Measurements from ENCODE around the gene RBM24. TPM values are rescaled to one million over a fixed set of nuclear protein-coding genes. Genes with fewer than 3 reads are reported as not detected.

RBM24 gene
- total RNA-seq, 1 donor from 2014 or later: 27.6 TPM

DNA sequence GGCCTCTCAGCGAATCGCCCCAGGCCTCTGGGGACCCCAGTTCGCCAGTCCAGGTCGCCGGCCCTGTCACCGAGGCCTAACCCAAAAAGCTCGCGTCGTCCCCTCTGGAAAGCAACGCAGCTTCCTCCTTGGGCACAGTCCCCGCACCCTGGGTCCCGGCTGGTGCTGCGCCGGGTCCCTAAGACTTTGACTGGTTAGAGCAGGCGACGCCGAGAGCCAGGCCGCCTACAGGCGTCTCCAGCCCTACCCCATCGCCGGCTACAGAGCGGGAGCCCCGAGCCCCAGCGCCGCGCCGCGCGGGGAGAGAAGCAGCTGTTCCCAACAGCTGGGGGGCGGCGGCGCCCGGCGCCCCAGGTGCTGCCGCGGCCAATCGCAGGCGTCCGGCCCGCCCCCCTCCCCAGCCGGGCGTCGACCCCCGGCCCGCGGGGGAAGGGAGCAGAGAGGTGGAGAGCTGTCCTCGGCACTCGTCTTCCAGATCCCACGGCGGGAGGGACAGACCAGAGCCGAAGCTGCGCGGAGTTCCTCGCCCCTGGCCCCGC is 540 bp upstream of the RBM24 start:
- TF ChIP-seq, protein P1, sequence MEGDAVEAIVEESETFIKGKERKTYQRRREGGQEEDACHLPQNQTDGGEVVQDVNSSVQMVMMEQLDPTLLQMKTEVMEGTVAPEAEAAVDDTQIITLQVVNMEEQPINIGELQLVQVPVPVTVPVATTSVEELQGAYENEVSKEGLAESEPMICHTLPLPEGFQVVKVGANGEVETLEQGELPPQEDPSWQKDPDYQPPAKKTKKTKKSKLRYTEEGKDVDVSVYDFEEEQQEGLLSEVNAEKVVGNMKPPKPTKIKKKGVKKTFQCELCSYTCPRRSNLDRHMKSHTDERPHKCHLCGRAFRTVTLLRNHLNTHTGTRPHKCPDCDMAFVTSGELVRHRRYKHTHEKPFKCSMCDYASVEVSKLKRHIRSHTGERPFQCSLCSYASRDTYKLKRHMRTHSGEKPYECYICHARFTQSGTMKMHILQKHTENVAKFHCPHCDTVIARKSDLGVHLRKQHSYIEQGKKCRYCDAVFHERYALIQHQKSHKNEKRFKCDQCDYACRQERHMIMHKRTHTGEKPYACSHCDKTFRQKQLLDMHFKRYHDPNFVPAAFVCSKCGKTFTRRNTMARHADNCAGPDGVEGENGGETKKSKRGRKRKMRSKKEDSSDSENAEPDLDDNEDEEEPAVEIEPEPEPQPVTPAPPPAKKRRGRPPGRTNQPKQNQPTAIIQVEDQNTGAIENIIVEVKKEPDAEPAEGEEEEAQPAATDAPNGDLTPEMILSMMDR (IDR thresholded peaks at IDR 0.05): no peak
- TF ChIP-seq EZH2phosphoT487 (IDR thresholded peaks at IDR 0.05) (no peak), EZH2 (IDR thresholded peaks at IDR 0.05) (no peak)
- Histone ChIP-seq H3K4me3 (peak overlapping the region; percentile 91), H3K9ac (no peak overlapping the region), H3K4me1 (peaks cover 17% of the 10 kb centered on the region), H3K27ac (no peak overlapping the region), H3K27me3 (peaks cover 43% of the 10 kb centered on the region), H3F3A (ENCODE audit: low read depth) (peaks cover 19% of the 10 kb centered on the region), H2AFZ (replicated peaks) (peak overlapping the region; percentile 96), H3K79me2 (ENCODE audit: low read depth) (peaks cover 5% of the 10 kb centered on the region), H3K4me2 (peak overlapping the region; percentile 96), H4K20me1 (ENCODE audit: low read depth) (no peaks in the 10 kb centered on the region), H3K36me3 (no peaks in the 10 kb centered on the region), H3K9me3 (ENCODE audit: low read depth) (no peaks in the 10 kb centered on the region)
- H3K4me3 Mint-ChIP-seq: peak overlapping the region; percentile 98
- peaks cover 8% of the 10 kb centered on the region for H3K36me3 Mint-ChIP-seq
- no peak overlapping the region for H3K27ac Mint-ChIP-seq
- H3K27me3 Mint-ChIP-seq (ENCODE audit: insufficient read depth, low read depth): peaks cover 10% of the 10 kb centered on the region
- peak; percentile 84 for DNase-seq (ENCODE audit: low spot score)
- H3K4me1 Mint-ChIP-seq: peaks cover 19% of the 10 kb centered on the region
- no peaks in the 10 kb centered on the region for H3K9me3 Mint-ChIP-seq

DNA sequence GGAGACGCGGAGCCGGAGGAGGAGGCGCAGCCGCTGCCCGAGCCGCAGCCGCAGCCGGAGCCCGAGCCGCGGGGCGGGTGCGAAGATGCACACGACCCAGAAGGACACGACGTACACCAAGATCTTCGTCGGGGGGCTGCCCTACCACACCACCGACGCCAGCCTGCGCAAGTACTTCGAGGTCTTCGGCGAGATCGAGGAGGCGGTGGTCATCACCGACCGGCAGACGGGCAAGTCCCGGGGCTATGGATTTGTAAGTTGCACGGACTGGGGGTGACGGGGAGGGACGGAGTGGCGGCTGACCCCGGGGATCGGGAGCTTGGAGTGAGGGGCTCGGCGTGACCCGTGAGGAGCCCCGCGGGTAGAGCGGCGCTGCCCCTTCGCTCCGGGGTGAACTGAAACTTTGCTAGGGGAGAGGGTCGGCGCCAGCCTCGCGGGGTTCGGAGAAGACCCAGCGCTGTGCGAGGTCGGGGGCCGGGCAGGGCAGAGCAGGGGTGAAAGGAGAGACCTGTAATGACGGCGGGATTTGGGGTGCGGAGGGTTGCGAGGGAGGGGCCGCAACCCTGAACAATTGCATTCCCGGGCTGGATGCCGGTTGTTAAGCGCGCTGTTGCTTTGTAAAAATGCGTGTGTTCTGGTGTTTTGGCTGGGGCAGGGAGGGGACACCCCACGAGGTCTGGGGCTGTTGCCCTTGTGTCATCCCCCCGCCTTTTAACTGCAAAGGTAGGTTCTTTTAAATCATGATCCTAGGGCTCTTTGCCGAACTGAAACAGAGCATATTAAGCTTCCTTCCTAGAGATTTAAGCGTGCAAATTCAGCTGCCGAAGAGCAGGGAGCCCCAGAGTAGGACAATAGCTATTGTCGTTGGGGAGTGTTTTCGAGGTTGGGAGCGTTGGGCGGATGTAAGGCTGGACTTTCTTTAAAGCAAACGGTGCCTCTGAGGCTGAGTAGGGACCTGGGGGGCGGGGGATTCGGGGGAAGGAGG is 628 bp downstream of the RBM24 start:
- H3K36me3 ChIP-seq: no peaks in the 10 kb centered on the region
- peak overlapping the region; percentile 96 for H3K4me2 ChIP-seq
- H2AFZ ChIP-seq (replicated peaks): peak overlapping the region; percentile 84
- Mint-ChIP-seq H3K4me1 (peaks cover 17% of the 10 kb centered on the region), H3K27me3 (ENCODE audit: insufficient read depth, low read depth) (peaks cover 10% of the 10 kb centered on the region), H3K27ac (peak overlapping the region; percentile 95), H3K36me3 (peaks cover 15% of the 10 kb centered on the region), H3K4me3 (peak overlapping the region; percentile 97), H3K9me3 (no peaks in the 10 kb centered on the region)
- DNase-seq (ENCODE audit: low spot score): peak; percentile 72
- peaks cover 5% of the 10 kb centered on the region for H3K79me2 ChIP-seq (ENCODE audit: low read depth)
- H3K9ac ChIP-seq: peak overlapping the region; percentile 44
- peaks cover 17% of the 10 kb centered on the region for H3K4me1 ChIP-seq
- H4K20me1 ChIP-seq (ENCODE audit: low read depth): no peaks in the 10 kb centered on the region
- peaks cover 19% of the 10 kb centered on the region for H3F3A ChIP-seq (ENCODE audit: low read depth)
- peaks cover 43% of the 10 kb centered on the region for H3K27me3 ChIP-seq
- TF ChIP-seq, protein P1 (IDR thresholded peaks at IDR 0.05): no peak
- TF ChIP-seq EZH2phosphoT487 (IDR thresholded peaks at IDR 0.05): no peak
- TF ChIP-seq EZH2 (IDR thresholded peaks at IDR 0.05): no peak
- peak overlapping the region; percentile 91 for H3K4me3 ChIP-seq
- H3K9me3 ChIP-seq (ENCODE audit: low read depth): no peaks in the 10 kb centered on the region
- no peak overlapping the region for H3K27ac ChIP-seq

DNA sequence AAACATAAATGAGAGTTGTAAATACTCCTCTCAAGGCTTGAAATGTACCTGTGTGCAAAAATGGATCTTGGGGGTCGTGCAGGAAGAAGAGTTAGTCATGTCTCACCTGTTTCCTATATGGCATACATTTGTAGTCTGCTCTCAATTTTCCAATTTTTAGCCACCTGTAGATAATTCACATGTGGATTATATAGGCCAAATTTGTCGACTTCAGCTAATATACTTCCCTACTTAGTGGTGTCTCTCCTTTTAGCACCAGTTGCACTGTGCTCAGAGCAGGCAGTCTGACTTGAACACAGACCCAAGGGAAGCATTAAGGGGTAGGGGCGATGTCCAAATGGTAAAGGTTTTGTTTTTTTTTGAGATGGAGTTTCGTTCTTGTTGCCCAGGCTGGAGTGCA is 1.9 kb downstream of the RBM24 start:
- H3K4me1 ChIP-seq: peaks cover 17% of the 10 kb centered on the region
- no peaks in the 10 kb centered on the region for H4K20me1 ChIP-seq (ENCODE audit: low read depth)
- no peak overlapping the region for H3K27ac ChIP-seq
- Mint-ChIP-seq H3K4me1 (peaks cover 11% of the 10 kb centered on the region), H3K36me3 (peaks cover 16% of the 10 kb centered on the region), H3K27ac (peak overlapping the region; percentile 3), H3K27me3 (ENCODE audit: insufficient read depth, low read depth) (peaks cover 10% of the 10 kb centered on the region), H3K4me3 (peak overlapping the region; percentile 97), H3K9me3 (no peaks in the 10 kb centered on the region)
- H3K27me3 ChIP-seq: peaks cover 32% of the 10 kb centered on the region
- no peaks in the 10 kb centered on the region for H3K9me3 ChIP-seq (ENCODE audit: low read depth)
- peaks cover 19% of the 10 kb centered on the region for H3F3A ChIP-seq (ENCODE audit: low read depth)
- peak overlapping the region; percentile 91 for H3K4me3 ChIP-seq
- H3K79me2 ChIP-seq (ENCODE audit: low read depth): peaks cover 5% of the 10 kb centered on the region
- peak overlapping the region; percentile 96 for H3K4me2 ChIP-seq
- no peak overlapping the region for H2AFZ ChIP-seq (replicated peaks)
- TF ChIP-seq EZH2 (IDR thresholded peaks at IDR 0.05) (no peak), EZH2phosphoT487 (IDR thresholded peaks at IDR 0.05) (no peak)
- TF ChIP-seq, protein P1 (IDR thresholded peaks at IDR 0.05): no peak
- DNase-seq (ENCODE audit: low spot score): no peak
- no peak overlapping the region for H3K9ac ChIP-seq
- no peaks in the 10 kb centered on the region for H3K36me3 ChIP-seq
